GM18873 (cell line): ENCODE data around the gene DIP2B.
"Not testable (repeated sequence)": the region's sequence is repeated elsewhere in the genome, so short reads cannot be mapped to it uniquely, and the experiment has no call there.

Experiments
- ATAC-seq: cut with Tn5 transposase; IDR thresholded peaks from one replicate; pipeline ENCODE4 v1.9.1; 2021; ENCODE audit warnings: mild to moderate bottlenecking, moderate library complexity, moderate number of reproducible peaks; ENCODE audit not compliant: unreplicated experiment, low FRiP score

DIP2B gene

GRCh38 chr12:50520416-50521207, 15.8 kb downstream of the DIP2B start:
- ATAC-seq, result no peak

- ATAC-seq, result not testable (repeated sequence)
Measured at GRCh38 chr12:50521781-50522180, 17.0 kb downstream of the DIP2B start.

GRCh38 chr12:50523772-50524171, 19.0 kb downstream of the DIP2B start:
- no peak for ATAC-seq

GRCh38 chr12:50524621-50525020, 19.8 kb downstream of the DIP2B start:
- ATAC-seq, result no peak

- no peak for ATAC-seq
Measured at GRCh38 chr12:50525422-50525821, 20.6 kb downstream of the DIP2B start.

GRCh38 chr12:50527359-50527726, 22.6 kb downstream of the DIP2B start:
- ATAC-seq, result no peak

- no peak for ATAC-seq
Measured at GRCh38 chr12:50528800-50529199, 24.0 kb downstream of the DIP2B start.

GRCh38 chr12:50529345-50529744, 24.6 kb downstream of the DIP2B start:
- no peak for ATAC-seq

- ATAC-seq, result no peak
Measured at GRCh38 chr12:50530532-50530931, 25.7 kb downstream of the DIP2B start.

- no peak for ATAC-seq
Measured at GRCh38 chr12:50533203-50533584, 28.4 kb downstream of the DIP2B start.

GRCh38 chr12:50533971-50534370, 29.2 kb downstream of the DIP2B start:
- ATAC-seq, result no peak

- no peak for ATAC-seq
Measured at GRCh38 chr12:50536831-50537537, 32.2 kb downstream of the DIP2B start.

- no peak for ATAC-seq
Measured at GRCh38 chr12:50537538-50537919, 32.7 kb downstream of the DIP2B start.

- ATAC-seq, result no peak
Measured at GRCh38 chr12:50538182-50538581, 33.4 kb downstream of the DIP2B start.

- ATAC-seq, result no peak
Measured at GRCh38 chr12:50541139-50541538, 36.4 kb downstream of the DIP2B start.

- no peak for ATAC-seq
Measured at GRCh38 chr12:50542448-50542847, 37.7 kb downstream of the DIP2B start.

GRCh38 chr12:50543188-50543587, 38.4 kb downstream of the DIP2B start:
- not testable (repeated sequence) for ATAC-seq

- ATAC-seq, result no peak
Measured at GRCh38 chr12:50545213-50545612, 40.4 kb downstream of the DIP2B start.

GRCh38 chr12:50545786-50546185, 41.0 kb downstream of the DIP2B start:
- ATAC-seq, result no peak

GRCh38 chr12:50546441-50547318, 41.9 kb downstream of the DIP2B start:
- no peak for ATAC-seq

GRCh38 chr12:50547742-50548141, 43.0 kb downstream of the DIP2B start:
- ATAC-seq, result no peak
